Activated T-helper 1 cell treated with anti-CD3 and anti-CD28 coated beads, Interleukin-2, amount 50 U/mL, for 16 hours (primary cell): ENCODE measurements around the gene TAF4.
"Not testable (repeated sequence)": the region's sequence is repeated elsewhere in the genome, so short reads cannot be mapped to it uniquely, and the experiment has no call there.

Source experiments
- DNase-seq, 2 donors: peaks; one replicate each; pipeline ENCODE4 v3.0.0-alpha.2; 2020; ENCODE audit warnings: low read depth in 1 of 2, low spot score in 1 of 2

The TAF4 gene

DNA sequence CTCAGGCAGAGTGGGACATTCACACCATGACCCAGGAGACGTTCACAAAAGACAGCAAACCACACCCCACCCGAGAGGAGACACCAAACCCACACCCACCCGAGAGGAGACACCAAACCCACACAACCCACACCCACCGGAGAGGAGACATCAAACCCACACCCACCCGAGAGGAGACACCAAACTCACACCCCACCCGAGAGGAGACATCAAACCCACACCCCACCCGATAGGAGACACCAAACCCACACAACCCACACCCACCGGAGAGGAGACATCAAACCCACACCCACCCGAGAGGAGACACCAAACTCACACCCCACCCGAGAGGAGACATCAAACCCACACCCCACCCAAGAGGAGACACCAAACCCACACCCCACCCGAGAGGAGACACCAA lies 84.0 kb downstream of the TAF4 start:
- not testable (repeated sequence) for DNase-seq

DNA sequence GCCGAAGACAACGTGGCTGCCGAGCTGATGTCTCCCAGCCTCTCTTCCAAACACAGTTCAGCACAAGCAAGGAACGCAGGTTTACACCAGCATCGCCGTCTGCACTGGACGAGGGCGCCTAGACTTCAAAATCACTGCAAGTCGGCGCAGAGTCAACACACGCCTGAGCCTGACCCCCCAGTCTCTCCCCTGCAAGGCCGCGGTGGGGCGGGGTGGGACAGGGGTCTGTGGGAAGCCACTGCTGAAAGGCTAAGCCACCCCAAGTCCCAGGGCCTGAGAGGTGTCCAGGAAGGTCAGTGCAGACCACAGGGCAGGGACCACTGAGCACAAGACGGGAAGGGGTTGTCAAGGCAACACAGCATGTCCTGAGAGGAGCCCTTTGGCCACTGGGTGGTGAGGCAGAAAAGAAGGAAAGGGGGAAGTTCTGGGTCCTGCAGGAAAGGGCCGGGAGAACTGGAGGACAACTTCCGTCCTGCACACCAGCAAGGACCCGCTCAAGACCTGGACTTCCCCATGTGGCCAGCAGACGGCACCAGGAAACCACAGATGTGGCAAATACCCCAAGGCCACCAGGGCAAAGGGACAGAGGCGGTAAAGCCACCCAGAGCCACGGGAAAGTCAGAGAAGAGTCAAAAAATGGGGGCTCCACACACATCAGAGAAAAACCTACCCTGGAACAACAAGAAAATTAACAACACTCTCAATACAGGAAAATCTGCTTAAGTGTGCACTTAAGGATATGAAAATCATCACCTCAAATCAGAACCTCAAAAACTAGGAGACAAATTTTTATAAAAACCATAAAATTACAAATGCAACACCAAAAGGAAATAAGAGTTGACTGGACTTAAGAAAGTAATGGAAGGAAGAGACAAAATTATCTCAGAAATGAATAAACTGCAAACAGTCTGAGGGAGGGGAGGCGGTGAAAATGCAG lies 84.8 kb downstream of the TAF4 start:
- no peak for DNase-seq

DNA sequence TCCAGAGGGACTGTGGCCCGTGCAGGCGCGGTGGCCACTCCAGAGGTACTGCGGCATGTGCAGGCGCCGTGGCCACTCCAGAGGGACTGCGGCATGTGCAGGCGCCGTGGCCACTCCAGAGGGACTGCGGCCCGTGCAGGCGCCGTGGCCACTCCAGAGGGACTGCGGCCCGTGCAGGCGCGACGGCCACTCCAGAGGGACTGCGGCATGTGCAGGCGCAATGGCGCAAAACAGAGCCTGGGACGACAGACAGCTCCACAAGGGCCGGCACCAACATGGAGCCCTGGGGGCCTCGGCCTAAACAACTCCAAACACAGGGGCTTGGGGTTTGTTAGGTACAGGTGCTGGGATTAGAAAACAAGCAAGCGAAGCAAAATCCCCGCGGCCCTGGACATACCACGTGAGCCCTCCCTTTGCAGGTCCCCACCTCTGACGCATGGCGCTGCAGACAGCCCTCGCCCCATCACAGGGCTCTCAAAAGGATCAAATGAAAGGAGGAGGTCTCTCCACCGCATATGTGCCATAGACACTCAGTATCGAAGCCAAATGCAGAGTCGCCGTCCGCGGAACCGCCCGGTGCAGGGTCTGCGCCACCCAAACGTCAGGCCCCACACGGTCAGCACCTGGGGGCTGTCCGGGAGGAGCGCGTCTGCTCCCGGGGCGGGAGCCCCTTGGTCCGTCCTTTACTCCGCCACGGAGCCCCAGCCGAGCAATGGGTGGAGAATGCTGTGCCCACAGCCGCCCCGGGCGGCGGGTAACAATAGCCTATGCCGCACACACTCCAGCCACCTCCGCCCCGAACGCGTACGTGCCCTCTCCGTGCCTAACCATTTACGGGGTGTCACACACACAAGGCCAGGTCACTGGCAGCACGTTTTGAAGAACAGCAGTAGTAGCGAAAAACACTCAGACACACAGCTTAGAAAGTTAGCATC lies 85.7 kb downstream of the TAF4 start:
- DNase-seq, result no peak

DNA sequence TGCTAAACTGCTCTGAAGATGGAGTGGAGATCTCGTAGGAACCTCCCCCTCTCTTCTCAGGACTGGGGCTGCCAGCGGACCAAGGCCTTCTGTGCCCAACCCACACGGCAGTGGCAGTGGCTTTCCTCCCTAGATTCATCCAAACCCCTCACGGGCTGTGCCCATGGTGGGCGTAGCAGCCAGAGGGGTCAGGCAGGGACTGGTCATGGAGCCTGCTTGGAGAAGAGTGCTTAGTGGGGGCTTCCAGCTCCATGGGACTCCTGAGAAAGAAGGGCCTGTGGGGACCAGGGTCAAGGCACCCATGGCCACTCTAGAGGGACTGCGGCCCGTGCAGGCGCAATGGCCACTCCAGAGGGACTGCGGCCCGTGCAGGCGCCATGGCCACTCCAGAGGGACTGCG lies 86.6 kb downstream of the TAF4 start:
- no peak for DNase-seq

DNA sequence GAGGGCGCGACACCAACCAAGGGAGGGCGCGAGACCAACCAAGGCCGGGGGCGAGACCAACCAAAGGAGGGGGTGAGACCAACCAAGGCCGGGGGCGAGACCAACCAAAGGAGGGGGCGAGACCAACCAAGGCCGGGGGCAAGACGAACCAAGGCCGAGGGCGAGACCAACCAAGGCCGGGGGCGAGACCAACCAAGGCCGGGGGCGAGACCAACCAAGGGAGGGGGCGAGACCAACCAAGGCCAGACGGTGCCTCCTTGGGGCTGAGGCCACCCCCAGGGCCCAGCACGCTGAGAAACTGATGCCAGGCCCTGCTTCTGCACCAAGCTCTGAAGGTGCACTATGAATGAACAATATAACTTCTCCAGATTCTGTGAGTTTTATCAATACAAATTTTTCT lies 87.2 kb downstream of the TAF4 start:
- no peak for DNase-seq

GRCh38 chr20:61977419-61977786 lies 88.3 kb downstream of the TAF4 start:
- no peak for DNase-seq

DNA sequence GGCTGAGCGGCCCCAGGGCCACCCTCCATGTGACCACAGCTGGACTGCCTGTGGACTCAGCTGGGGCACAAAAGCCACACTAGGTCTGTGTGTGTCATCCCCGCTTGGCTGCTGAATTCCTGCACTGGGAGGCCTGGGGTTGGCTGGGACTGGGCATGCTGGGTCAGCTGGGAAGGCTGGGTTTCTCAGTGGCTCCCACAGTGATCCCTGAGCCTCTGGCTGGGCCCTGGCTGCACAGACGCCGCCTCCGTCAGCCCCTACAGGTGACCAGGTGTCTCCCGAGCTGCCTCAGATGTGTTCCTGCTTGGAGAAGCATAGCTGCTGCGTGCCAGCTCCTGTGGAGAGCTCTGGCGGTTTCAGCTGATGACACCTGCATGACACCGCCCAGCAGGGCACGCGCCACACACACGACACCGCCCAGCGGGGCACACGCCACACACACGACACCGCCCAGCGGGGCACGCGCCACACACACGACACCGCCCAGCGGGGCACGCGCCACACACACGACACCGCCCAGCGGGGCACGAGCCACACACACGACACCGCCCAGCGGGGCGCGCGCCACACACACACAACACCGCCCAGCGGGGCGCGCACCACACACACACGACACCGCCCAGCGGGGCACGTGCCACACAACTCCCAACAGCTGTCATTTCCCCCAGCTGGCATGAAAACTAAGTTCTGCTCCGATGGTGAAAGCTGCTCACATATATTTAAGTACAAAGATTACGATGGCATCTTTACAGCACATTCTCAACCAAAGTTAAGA lies 88.8 kb downstream of the TAF4 start:
- DNase-seq, result no peak

DNA sequence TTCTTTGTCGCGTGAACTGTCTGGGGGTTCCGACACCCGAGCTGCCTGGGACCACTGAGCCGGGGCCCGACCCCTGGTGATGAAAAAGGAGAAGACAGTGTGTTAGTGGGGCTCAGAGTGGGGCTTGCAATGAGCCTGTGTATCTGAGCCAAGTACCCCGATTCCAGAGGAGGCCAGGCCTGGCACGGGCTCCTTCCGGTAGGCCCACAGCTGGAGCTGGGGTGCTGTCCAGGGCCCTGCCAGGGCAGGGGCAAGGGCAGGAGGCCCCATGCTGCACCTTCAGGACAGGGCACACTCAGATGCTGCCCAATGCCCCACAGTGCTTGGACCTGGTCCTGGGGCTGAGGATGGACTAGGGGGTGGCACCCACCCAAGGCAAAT lies 89.4 kb downstream of the TAF4 start:
- DNase-seq, result no peak

DNA sequence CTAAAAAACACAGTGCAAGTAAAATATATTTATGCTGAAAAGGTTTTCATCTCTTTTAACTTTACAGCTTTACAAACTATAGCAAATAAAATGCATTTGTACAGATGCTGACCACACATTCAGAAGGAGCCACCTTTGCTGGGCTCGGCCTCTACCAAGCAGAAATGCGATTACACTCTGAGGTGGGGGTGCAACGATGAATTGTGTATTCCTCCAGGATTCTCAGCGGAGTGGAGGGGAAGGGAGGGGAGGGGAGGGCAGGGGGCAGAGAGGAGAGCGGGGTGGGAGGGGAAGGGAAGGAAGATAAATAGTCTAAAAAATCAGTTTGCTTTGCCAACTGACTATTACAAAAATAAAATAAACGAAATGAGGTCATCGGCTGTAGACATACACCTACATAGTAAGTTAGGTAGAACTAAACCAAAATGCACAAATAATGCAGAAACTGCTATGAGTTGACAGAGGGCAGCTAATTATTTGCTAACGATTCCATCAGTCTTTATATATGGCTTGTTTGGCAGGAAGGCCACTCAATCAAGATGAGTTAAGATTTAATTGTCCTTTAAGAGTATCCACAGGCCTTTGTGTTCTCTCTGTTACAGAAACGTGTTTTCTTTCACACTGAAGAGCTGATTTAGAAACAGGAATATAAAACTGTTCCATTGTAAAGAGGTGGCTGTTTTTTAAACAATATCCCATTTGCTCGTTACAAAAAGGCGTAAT lies 90.1 kb downstream of the TAF4 start:
- DNase-seq, result no peak

GRCh38 chr20:61974357-61974665 lies 91.4 kb downstream of the TAF4 start:
- DNase-seq, result no peak

DNA sequence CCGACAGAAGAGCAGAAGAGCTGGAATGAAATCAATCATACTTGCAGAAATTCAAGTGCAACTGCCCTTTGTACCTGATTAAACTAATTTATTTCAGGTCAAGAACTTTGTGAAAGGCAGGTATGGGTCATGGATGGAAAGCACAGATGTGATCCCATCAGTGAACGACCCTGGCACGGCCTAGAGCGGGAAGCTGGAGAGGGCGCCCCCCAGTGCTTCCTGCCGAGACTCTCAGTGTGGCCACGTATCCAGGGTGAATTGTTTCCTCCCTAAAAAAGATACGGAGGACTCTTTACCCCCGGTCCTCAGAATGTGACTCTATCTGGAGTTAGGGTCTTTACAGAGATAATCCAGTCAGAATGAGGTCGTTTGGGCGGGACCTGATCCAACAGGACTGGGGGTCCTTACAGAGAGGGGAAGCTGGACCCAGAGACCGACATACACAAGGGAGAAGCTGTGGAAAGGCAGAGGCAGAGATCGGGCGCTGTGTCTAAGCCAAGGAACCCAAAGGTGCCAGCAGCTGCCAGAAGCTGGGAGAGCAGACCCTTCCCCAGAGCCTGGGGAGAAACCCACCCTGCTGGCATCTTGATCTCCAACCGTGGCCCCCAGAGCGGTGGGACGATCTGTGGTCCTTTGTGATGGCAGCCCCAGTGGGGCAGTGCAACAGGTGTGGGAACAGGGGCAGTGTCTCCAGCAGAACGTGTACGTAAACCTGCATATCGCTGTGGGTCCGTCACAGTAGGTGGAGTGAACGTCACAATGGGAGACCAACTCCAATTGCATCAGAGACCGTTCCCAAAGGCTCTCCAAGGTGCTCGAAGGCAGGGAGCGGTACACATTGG lies 91.9 kb downstream of the TAF4 start:
- DNase-seq, result no peak

DNA sequence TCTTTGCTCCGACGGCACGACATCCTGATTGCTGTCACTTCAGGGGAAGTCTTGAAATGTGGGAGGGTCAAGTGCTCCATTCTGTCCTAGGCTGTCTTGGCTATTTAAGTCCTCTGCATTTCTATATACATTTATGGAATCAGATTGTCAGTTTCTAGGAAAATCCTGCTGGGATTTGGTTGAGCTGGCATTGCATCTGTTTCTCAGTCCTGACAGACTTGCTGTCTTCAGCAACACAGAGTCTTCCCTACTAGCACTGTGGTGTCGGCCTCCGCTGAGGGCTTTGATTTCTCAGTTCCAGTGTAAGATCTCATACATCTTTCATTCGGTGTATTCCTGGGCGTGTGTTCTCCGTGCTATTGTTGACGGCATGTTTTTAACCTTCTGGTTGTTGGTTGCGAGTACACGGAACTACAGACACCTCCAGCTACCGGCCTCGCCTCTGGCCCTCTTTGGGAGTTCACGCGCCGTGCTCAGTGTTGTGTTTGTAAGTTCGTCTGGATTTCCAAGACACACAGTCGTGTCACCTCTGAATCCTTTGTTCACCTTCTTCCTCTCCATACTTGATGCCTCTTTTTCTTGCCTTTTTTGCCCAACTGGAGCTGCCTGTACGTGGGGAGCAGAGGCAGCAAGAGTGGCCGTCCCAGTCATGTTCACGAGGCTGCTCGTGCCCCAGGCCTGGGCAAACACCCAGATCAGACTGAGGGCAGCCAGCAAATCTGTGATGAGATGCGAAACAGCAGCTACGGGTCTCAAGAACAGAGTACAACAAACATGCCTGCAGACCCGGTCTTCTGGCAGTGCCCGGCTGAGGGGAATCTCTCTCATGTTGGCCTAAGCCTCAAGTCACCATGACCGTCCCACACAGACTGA lies 92.8 kb downstream of the TAF4 start:
- DNase-seq, result no peak

DNA sequence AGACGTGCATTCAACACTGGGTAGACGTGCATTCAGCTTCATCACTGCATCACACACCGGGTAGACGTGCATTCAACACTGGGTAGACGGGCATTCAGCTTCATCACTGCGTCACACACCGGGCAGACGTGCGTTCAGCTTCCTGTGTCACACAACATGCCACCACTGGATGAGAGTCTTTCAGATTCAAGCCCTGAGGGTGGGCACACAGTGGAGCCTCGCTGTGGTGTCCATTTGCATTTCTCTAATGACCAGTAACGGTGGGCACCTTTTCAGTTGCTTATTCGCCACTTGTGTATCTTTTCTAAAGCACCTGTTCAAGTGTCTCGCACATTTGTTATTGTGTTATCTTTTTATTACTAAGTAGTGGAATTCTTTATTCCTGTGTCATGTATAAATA lies 94.1 kb downstream of the TAF4 start:
- DNase-seq, result not testable (repeated sequence)

- DNase-seq, result no peak
Observed at GRCh38 chr20:61970357-61970756, 95.3 kb downstream of the TAF4 start.

- DNase-seq, result no peak
Observed at GRCh38 chr20:61969806-61970205, 95.9 kb downstream of the TAF4 start.

GRCh38 chr20:61968932-61969331 lies 96.7 kb downstream of the TAF4 start:
- no peak for DNase-seq

GRCh38 chr20:61968036-61968810 lies 97.5 kb downstream of the TAF4 start:
- DNase-seq, result no peak

DNA sequence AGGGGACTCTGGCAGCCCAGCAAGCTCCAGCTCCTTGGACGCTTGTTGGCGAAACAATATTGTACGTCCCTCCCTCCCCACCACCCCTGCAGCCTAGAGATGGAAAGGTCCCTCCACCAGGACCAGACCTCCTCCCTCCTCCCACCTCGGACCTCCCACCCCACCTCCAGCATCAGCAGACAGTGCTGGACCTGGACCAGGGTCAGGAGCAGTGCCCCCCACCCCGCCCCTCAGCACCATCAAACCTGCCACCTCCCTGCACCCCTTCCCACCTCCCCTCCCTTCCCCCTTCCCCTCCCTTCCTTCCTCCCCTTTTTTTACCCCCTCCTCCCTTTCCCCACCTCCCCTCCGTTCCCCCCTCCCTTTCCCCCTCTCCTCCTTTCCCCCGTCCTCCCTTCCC lies 98.4 kb downstream of the TAF4 start:
- DNase-seq, result no peak
